ENCODE data around the gene ARHGAP24. TPM values are rescaled to one million over a fixed set of nuclear protein-coding genes. Genes with fewer than 3 reads are reported as not detected.

The ARHGAP24 gene
- total and polyA plus RNA-seq, 4 donors = 10.0 to 79.4 (median 21.6) TPM

DNA sequence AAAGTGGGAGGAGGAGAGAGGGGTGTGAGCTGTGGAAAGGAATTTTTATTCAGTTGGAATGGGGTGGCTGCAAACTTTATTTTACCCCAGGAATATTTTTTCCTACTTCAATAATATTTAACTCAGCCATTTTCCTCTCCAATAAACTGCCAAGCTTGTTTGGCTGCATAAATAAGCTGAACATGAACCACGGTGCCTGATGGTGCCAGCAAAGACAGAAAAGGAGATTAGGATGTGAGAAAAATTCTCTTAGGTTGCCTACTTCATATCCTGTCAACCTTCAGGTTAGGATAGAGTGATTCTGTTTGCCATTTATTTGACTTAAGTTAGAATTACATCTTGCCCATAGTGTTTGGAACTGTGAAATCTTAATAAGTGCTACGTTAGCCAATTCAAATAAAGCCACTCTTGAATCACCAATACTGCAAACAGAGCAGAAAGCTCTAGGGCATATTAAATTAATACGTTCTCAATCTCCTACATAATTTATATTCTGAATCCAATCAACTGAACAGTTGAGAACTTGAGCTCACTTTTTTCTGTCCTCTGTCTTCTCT, 195.1 kb downstream of the ARHGAP24 start:
- Histone ChIP-seq H3K27me3 (ENCODE audit: control insufficient read depth in 3 of 3, insufficient read depth in 3 of 3, low read length in 2 of 3) (no peaks in the 10 kb centered on the region), H3K9ac (ENCODE audit: insufficient read depth in 1 of 2, low read length in 2 of 2) (no peak overlapping the region), H3K4me1 (ENCODE audit: control insufficient read depth in 5 of 5, insufficient read depth in 5 of 5, low read length in 5 of 5) (peaks cover 0 to 9% (median 0%) of the 10 kb centered on the region in 5 donors), H3K9me3 (ENCODE audit: control insufficient read depth in 4 of 4, insufficient read depth in 3 of 4, low read length in 3 of 4) (no peaks in the 10 kb centered on the region), H3K36me3 (ENCODE audit: control insufficient read depth in 4 of 4, insufficient read depth in 4 of 4, low read length in 4 of 4) (peaks cover 0 to 2% (median 0%) of the 10 kb centered on the region in 4 donors), H3K4me3 (no peak overlapping the region), H3K27ac (ENCODE audit: low read depth in 1 of 2, low read length in 1 of 2) (no peak overlapping the region)
- no peak for DNase-seq
- TF ChIP-seq, protein P1, sequence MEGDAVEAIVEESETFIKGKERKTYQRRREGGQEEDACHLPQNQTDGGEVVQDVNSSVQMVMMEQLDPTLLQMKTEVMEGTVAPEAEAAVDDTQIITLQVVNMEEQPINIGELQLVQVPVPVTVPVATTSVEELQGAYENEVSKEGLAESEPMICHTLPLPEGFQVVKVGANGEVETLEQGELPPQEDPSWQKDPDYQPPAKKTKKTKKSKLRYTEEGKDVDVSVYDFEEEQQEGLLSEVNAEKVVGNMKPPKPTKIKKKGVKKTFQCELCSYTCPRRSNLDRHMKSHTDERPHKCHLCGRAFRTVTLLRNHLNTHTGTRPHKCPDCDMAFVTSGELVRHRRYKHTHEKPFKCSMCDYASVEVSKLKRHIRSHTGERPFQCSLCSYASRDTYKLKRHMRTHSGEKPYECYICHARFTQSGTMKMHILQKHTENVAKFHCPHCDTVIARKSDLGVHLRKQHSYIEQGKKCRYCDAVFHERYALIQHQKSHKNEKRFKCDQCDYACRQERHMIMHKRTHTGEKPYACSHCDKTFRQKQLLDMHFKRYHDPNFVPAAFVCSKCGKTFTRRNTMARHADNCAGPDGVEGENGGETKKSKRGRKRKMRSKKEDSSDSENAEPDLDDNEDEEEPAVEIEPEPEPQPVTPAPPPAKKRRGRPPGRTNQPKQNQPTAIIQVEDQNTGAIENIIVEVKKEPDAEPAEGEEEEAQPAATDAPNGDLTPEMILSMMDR (IDR thresholded peaks at IDR 0.05; ENCODE audit: control extremely low read depth, extremely low read depth) = no peak
- no peak for ATAC-seq (ENCODE audit: insufficient read depth, low FRiP score)
- WGBS, 2 donors = 67 to 88% methylated on average over 3 of the region's 3 CpGs

DNA sequence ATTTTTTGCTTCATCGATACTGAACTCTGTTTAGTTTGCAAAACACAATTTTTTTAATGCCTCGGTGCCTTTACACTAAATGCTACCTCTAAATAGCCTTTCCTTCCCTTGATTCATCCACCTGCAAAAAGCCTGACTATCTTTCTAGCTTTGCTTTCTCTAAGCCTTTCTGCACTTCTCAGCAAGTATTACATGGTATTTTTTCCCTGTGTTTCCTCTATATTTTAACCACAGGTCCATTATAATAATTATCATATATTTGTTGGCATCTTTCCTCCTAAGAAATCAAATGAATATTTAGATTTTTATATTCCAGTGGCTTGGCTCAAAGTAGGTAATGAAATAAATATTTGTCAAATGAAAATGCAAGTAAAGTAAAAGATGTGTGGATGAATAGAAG, 196.2 kb downstream of the ARHGAP24 start:
- H3K27ac ChIP-seq (ENCODE audit: low read depth in 1 of 2, low read length in 1 of 2) = no peak overlapping the region
- ATAC-seq (ENCODE audit: insufficient read depth, low FRiP score) = no peak
- WGBS, 2 donors = 88 to 96% methylated on average over 2 of the region's 2 CpGs

DNA sequence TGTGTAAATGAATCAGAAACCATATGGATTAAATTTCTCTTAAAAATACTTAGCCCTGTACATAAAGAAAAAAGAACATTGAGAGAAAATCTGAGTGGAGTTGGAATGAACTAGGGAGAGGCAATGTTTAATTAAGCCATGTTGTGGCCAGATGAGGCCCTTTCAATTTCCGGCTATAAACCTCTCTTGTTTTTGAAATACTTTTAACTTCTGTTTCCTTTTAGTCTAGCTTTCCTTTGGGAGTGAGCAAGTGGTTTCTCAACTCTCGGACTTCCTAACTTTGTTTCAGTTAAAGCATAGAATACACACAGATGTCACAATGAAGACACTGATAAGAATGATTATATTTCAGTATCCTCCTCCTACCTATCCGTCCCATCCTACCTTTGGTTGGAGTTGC, 197.2 kb downstream of the ARHGAP24 start:
- Histone ChIP-seq H3K9me3 (ENCODE audit: control insufficient read depth in 4 of 4, insufficient read depth in 3 of 4, low read length in 3 of 4) (no peaks in the 10 kb centered on the region), H3K27me3 (ENCODE audit: control insufficient read depth in 3 of 3, insufficient read depth in 3 of 3, low read length in 2 of 3) (no peaks in the 10 kb centered on the region), H3K36me3 (ENCODE audit: control insufficient read depth in 4 of 4, insufficient read depth in 4 of 4, low read length in 4 of 4) (peaks cover 0 to 2% (median 0%) of the 10 kb centered on the region in 4 donors), H3K4me3 (no peak overlapping the region), H3K27ac (ENCODE audit: low read depth in 1 of 2, low read length in 1 of 2) (no peak overlapping the region), H3K4me1 (ENCODE audit: control insufficient read depth in 5 of 5, insufficient read depth in 5 of 5, low read length in 5 of 5) (peaks cover 0 to 18% (median 6%) of the 10 kb centered on the region in 5 donors), H3K9ac (ENCODE audit: insufficient read depth in 1 of 2, low read length in 2 of 2) (no peak overlapping the region)
- TF ChIP-seq, protein P1 (IDR thresholded peaks at IDR 0.05; ENCODE audit: control extremely low read depth, extremely low read depth) = no peak
- WGBS, 2 donors = 15 to 34% methylated on average over 3 of the region's 3 CpGs
- no peak for ATAC-seq (ENCODE audit: insufficient read depth, low FRiP score)
- DNase-seq = no peak

More for the DNA sequence above, 196.2 kb downstream of the ARHGAP24 start:
- DNase-seq = no peak
- no peaks in the 10 kb centered on the region for H3K27me3 ChIP-seq (ENCODE audit: control insufficient read depth in 3 of 3, insufficient read depth in 3 of 3, low read length in 2 of 3)
- TF ChIP-seq, protein P1 (IDR thresholded peaks at IDR 0.05; ENCODE audit: control extremely low read depth, extremely low read depth) = no peak
- no peaks in the 10 kb centered on the region for H3K9me3 ChIP-seq (ENCODE audit: control insufficient read depth in 4 of 4, insufficient read depth in 3 of 4, low read length in 3 of 4)
- no peak overlapping the region for H3K9ac ChIP-seq (ENCODE audit: insufficient read depth in 1 of 2, low read length in 2 of 2)
- H3K4me1 ChIP-seq (ENCODE audit: control insufficient read depth in 5 of 5, insufficient read depth in 5 of 5, low read length in 5 of 5) = peaks cover 0 to 9% (median 0%) of the 10 kb centered on the region in 5 donors
- peaks cover 0 to 2% (median 0%) of the 10 kb centered on the region in 4 donors for H3K36me3 ChIP-seq (ENCODE audit: control insufficient read depth in 4 of 4, insufficient read depth in 4 of 4, low read length in 4 of 4)
- H3K4me3 ChIP-seq = no peak overlapping the region

DNA sequence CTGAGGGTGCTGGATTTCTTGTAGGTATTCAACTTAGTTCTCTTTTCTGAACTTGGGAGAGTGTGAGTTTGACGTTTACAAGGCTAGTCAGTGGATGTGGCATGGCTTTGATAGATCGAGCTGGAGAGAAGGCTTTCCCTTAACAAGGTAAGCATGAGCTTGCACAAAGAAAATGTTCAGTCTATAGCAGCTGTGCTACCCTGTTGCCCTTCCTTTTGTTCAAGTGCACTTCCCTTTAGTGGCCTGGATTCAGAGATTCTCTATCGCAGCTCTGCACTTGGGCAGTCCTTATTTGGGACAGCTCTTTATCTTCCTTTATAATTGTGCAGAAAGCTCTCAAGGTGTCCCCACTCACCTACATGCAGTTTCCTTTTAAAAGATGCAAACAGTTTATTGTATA, 198.0 kb downstream of the ARHGAP24 start:
- H3K27ac ChIP-seq (ENCODE audit: low read depth in 1 of 2, low read length in 1 of 2) = no peak overlapping the region

More for the DNA sequence above, 198.0 kb downstream of the ARHGAP24 start:
- TF ChIP-seq, protein P1 (IDR thresholded peaks at IDR 0.05; ENCODE audit: control extremely low read depth, extremely low read depth) = no peak
- no peak for ATAC-seq (ENCODE audit: insufficient read depth, low FRiP score)
- Histone ChIP-seq H3K4me1 (ENCODE audit: control insufficient read depth in 5 of 5, insufficient read depth in 5 of 5, low read length in 5 of 5) (peaks cover 0 to 22% (median 10%) of the 10 kb centered on the region in 5 donors), H3K4me3 (no peak overlapping the region), H3K9ac (ENCODE audit: insufficient read depth in 1 of 2, low read length in 2 of 2) (no peak overlapping the region), H3K27me3 (ENCODE audit: control insufficient read depth in 3 of 3, insufficient read depth in 3 of 3, low read length in 2 of 3) (no peaks in the 10 kb centered on the region), H3K9me3 (ENCODE audit: control insufficient read depth in 4 of 4, insufficient read depth in 3 of 4, low read length in 3 of 4) (no peaks in the 10 kb centered on the region), H3K36me3 (ENCODE audit: control insufficient read depth in 4 of 4, insufficient read depth in 4 of 4, low read length in 4 of 4) (peaks cover 0 to 2% (median 0%) of the 10 kb centered on the region in 4 donors)
- WGBS, 2 donors = 21 to 56% methylated on average over 3 of the region's 3 CpGs
- no peak for DNase-seq

Data from lung (tissue), 12 donors.